Ectodermal cell (in vitro differentiated cells): ENCODE data around the gene IER3IP1.

Source experiments
- H3K27ac ChIP-seq: 2 replicates; pipeline ENCODE4 v1.7.0; 2013; ENCODE audit warnings: mild to moderate bottlenecking, low read depth, low read length; ENCODE audit not compliant: insufficient read depth, poor library complexity, severe bottlenecking
- H3K27me3 ChIP-seq: 2 replicates; pipeline ENCODE4 v1.7.0; 2013; ENCODE audit warnings: mild to moderate bottlenecking, low read length; ENCODE audit not compliant: insufficient read depth, control insufficient read depth, poor library complexity, severe bottlenecking
- H3K36me3 ChIP-seq: one replicate; pipeline ENCODE4 v1.7.0; 2013; ENCODE audit warnings: low read length; ENCODE audit not compliant: control insufficient read depth, insufficient read depth
- H3K4me1 ChIP-seq: one replicate; pipeline ENCODE4 v1.7.0; 2013; ENCODE audit warnings: low read length; ENCODE audit not compliant: control insufficient read depth, insufficient read depth
- H3K4me3 ChIP-seq: 2 replicates; pipeline ENCODE4 v1.7.0; 2013; ENCODE audit warnings: low read depth, low read length, control low read depth; ENCODE audit not compliant: insufficient read depth
- H3K9me3 ChIP-seq: 2 replicates; pipeline ENCODE4 v1.7.0; 2013; ENCODE audit warnings: mild to moderate bottlenecking, low read length, moderate library complexity; ENCODE audit not compliant: control insufficient read depth
- WGBS, 2 experiments: methylation state at CpG; one replicate each; pipeline ENCODE4 v1.1.7; 2013; ENCODE audit warnings: missing lambda C conversion rate in 2 of 2; 5-methylcytosine and 5-hydroxymethylcytosine counted together

IER3IP1 gene

GRCh38 chr18:47141289-47141688 lies 34.9 kb downstream of the IER3IP1 start:
- H3K4me3 ChIP-seq: no peak overlapping the region
- no peak overlapping the region for H3K27ac ChIP-seq
- no peaks in the 10 kb centered on the region for H3K27me3 ChIP-seq
- H3K36me3 ChIP-seq: no peaks in the 10 kb centered on the region
- H3K9me3 ChIP-seq: no peaks in the 10 kb centered on the region
- H3K4me1 ChIP-seq: no peaks in the 10 kb centered on the region

GRCh38 chr18:47121146-47121545 lies 55.0 kb downstream of the IER3IP1 start:
- Histone ChIP-seq H3K4me3 (no peak overlapping the region), H3K27ac (no peak overlapping the region), H3K9me3 (no peaks in the 10 kb centered on the region), H3K27me3 (no peaks in the 10 kb centered on the region), H3K4me1 (no peaks in the 10 kb centered on the region), H3K36me3 (peaks cover 5% of the 10 kb centered on the region)
- 91 to 98% methylated on average over 3 of the region's 3 CpGs for WGBS, 2 experiments

GRCh38 chr18:47120428-47120827 lies 55.7 kb downstream of the IER3IP1 start:
- Histone ChIP-seq H3K9me3 (no peaks in the 10 kb centered on the region), H3K27me3 (no peaks in the 10 kb centered on the region), H3K4me3 (no peak overlapping the region), H3K27ac (no peak overlapping the region), H3K36me3 (peaks cover 5% of the 10 kb centered on the region), H3K4me1 (no peaks in the 10 kb centered on the region)
- 99 to 100% methylated on average over 3 to 4 of the region's 4 CpGs for WGBS, 2 experiments

- H3K27me3 ChIP-seq: no peaks in the 10 kb centered on the region
- peaks cover 5% of the 10 kb centered on the region for H3K36me3 ChIP-seq
- H3K9me3 ChIP-seq: no peaks in the 10 kb centered on the region
- H3K4me3 ChIP-seq: no peak overlapping the region
- no peak overlapping the region for H3K27ac ChIP-seq
- peaks cover 6% of the 10 kb centered on the region for H3K4me1 ChIP-seq
- WGBS, 2 experiments: 98 to 100% methylated on average over 2 of the region's 2 CpGs
Observed at GRCh38 chr18:47118981-47119380, 57.2 kb downstream of the IER3IP1 start.

GRCh38 chr18:47115205-47115604 lies 61.0 kb downstream of the IER3IP1 start:
- no peaks in the 10 kb centered on the region for H3K9me3 ChIP-seq
- no peak overlapping the region for H3K27ac ChIP-seq
- peaks cover 11% of the 10 kb centered on the region for H3K4me1 ChIP-seq
- no peak overlapping the region for H3K4me3 ChIP-seq
- no peaks in the 10 kb centered on the region for H3K27me3 ChIP-seq
- WGBS, 2 experiments: 84 to 88% methylated on average over 2 of the region's 2 CpGs
- H3K36me3 ChIP-seq: peaks cover 11% of the 10 kb centered on the region

GRCh38 chr18:47113796-47114540 lies 62.2 kb downstream of the IER3IP1 start:
- Histone ChIP-seq H3K4me3 (no peak overlapping the region), H3K4me1 (peaks cover 11% of the 10 kb centered on the region), H3K27me3 (no peaks in the 10 kb centered on the region), H3K36me3 (peaks cover 6% of the 10 kb centered on the region), H3K27ac (no peak overlapping the region), H3K9me3 (no peaks in the 10 kb centered on the region)
- whole genome bisulfite sequencing, 2 experiments: 64 to 86% methylated on average over 2 of the region's 2 CpGs

- WGBS, 2 experiments: 78 to 87% methylated on average over 5 to 6 of the region's 6 CpGs
- Histone ChIP-seq H3K4me1 (peaks cover 17% of the 10 kb centered on the region), H3K27me3 (no peaks in the 10 kb centered on the region), H3K4me3 (no peak overlapping the region), H3K36me3 (peaks cover 11% of the 10 kb centered on the region), H3K9me3 (no peaks in the 10 kb centered on the region), H3K27ac (no peak overlapping the region)
Observed at GRCh38 chr18:47110492-47111274, 65.5 kb downstream of the IER3IP1 start.

GRCh38 chr18:47109720-47110119 lies 66.4 kb downstream of the IER3IP1 start:
- H3K4me3 ChIP-seq: no peak overlapping the region
- H3K4me1 ChIP-seq: peaks cover 17% of the 10 kb centered on the region
- H3K9me3 ChIP-seq: no peaks in the 10 kb centered on the region
- no peaks in the 10 kb centered on the region for H3K27me3 ChIP-seq
- peaks cover 11% of the 10 kb centered on the region for H3K36me3 ChIP-seq
- 64 to 83% methylated on average over 1 of the region's 1 CpG for WGBS, 2 experiments
- H3K27ac ChIP-seq: no peak overlapping the region

GRCh38 chr18:47108998-47109405 lies 67.2 kb downstream of the IER3IP1 start:
- H3K27ac ChIP-seq: no peak overlapping the region
- WGBS, 2 experiments: 83% methylated on average over 7 of the region's 7 CpGs
- no peaks in the 10 kb centered on the region for H3K27me3 ChIP-seq
- peaks cover 11% of the 10 kb centered on the region for H3K36me3 ChIP-seq
- no peak overlapping the region for H3K4me3 ChIP-seq
- no peaks in the 10 kb centered on the region for H3K9me3 ChIP-seq
- peaks cover 11% of the 10 kb centered on the region for H3K4me1 ChIP-seq

GRCh38 chr18:47108373-47108772 lies 67.8 kb downstream of the IER3IP1 start:
- Histone ChIP-seq H3K4me1 (peaks cover 6% of the 10 kb centered on the region), H3K27me3 (no peaks in the 10 kb centered on the region), H3K36me3 (peaks cover 11% of the 10 kb centered on the region), H3K4me3 (no peak overlapping the region), H3K27ac (no peak overlapping the region), H3K9me3 (no peaks in the 10 kb centered on the region)
- WGBS, 2 experiments: 37 to 63% methylated on average over 3 of the region's 3 CpGs
